ENCODE measurements around the gene RAB25. TPM values are rescaled to one million over a fixed set of nuclear protein-coding genes. Genes with fewer than 3 reads are reported as not detected.

RAB25 gene
- total and polyA plus RNA-seq, 5 experiments from 2014 or later, result 0.81 to 2.0 (median 1.1) TPM

GRCh38 chr1:156098784-156099183, 37.8 kb downstream of the RAB25 start:
- POLR2A ChIA-PET, result interaction anchor here (0.5 to 1.5 kb wide), 3 partner anchors 15 to 141 kb away, joined by 3 to 5 read pairs (median 4); no protein-coding TSS in a partner anchor
- H3K36me3 Mint-ChIP-seq, result peaks cover 0 to 1% (median 0%) of the 10 kb centered on the region in 3 donors
- H3K4me3 Mint-ChIP-seq, result no peak overlapping the region
- peaks cover 0 to 3% (median 0%) of the 10 kb centered on the region in 9 donors for H3K9me3 Mint-ChIP-seq
- ATAC-seq, result no peak
- peak overlapping the region in 9 of 10 donors; percentile 3 to 99 (median 98) for H3K27ac Mint-ChIP-seq
- H3K27me3 Mint-ChIP-seq, result peaks cover 0 to 9% (median 5%) of the 10 kb centered on the region in 5 donors
- peaks cover 27 to 60% (median 40%) of the 10 kb centered on the region in 4 donors for H3K4me1 Mint-ChIP-seq
- no peak for DNase-seq

DNA sequence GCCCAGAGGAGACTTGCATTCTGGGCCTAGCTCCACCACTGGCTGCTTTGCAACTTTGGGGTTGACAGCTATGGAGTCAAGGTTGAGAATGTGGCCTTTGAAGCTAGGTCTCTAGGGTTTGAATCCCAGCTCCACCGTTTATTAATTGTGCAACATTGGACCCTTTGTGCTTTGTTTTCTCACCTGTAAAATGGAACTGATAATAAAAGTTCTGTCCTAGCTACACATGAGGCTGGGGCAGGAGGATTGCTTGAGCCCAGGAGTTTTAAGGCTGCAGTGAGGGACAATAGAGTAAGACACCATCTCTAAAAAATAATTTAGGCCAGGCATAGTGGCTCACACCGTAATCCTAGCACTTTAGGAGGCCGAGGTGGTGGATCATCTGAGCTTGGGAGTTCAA, 38.3 kb downstream of the RAB25 start:
- H3K36me3 Mint-ChIP-seq, result peaks cover 0 to 1% (median 0%) of the 10 kb centered on the region in 3 donors
- peaks cover 0 to 3% (median 0%) of the 10 kb centered on the region in 9 donors for H3K9me3 Mint-ChIP-seq
- peaks cover 29 to 65% (median 43%) of the 10 kb centered on the region in 4 donors for H3K4me1 Mint-ChIP-seq
- H3K27ac Mint-ChIP-seq, result peak overlapping the region in 6 of 10 donors; percentile 25 to 98 (median 86)
- ATAC-seq (no peak), DNase-seq (no peak)
- H3K4me3 Mint-ChIP-seq, result no peak overlapping the region
- H3K27me3 Mint-ChIP-seq, result peaks cover 0 to 8% (median 4%) of the 10 kb centered on the region in 5 donors
- POLR2A ChIA-PET, result interaction anchor here (0.5 to 0.8 kb wide), 2 partner anchors 26 to 141 kb away, joined by 3 to 5 read pairs; no protein-coding TSS in a partner anchor

GRCh38 chr1:156100205-156100995, 39.4 kb downstream of the RAB25 start:
- peaks cover 0 to 8% (median 4%) of the 10 kb centered on the region in 5 donors for H3K27me3 Mint-ChIP-seq
- DNase-seq, result no peak
- no peak for ATAC-seq
- peak overlapping the region in 8 of 10 donors; percentile 41 to 98 (median 82) for H3K27ac Mint-ChIP-seq
- POLR2A ChIA-PET, result no interaction called here
- H3K9me3 Mint-ChIP-seq, result peaks cover 0 to 3% (median 0%) of the 10 kb centered on the region in 9 donors
- H3K4me1 Mint-ChIP-seq, result peaks cover 33 to 71% (median 51%) of the 10 kb centered on the region in 4 donors
- peaks cover 0 to 1% (median 0%) of the 10 kb centered on the region in 3 donors for H3K36me3 Mint-ChIP-seq
- no peak overlapping the region for H3K4me3 Mint-ChIP-seq

- peaks cover 0 to 2% (median 0%) of the 10 kb centered on the region in 9 donors for H3K9me3 Mint-ChIP-seq
- peaks cover 0 to 6% (median 4%) of the 10 kb centered on the region in 5 donors for H3K27me3 Mint-ChIP-seq
- DNase-seq (no peak), ATAC-seq (no peak)
- POLR2A ChIA-PET, result interaction anchor here (1.1 kb wide), 1 partner anchor 27 kb away, joined by 4 read pairs; no protein-coding TSS in a partner anchor
- H3K4me1 Mint-ChIP-seq, result peaks cover 27 to 70% (median 51%) of the 10 kb centered on the region in 4 donors
- no peak overlapping the region for H3K4me3 Mint-ChIP-seq
- H3K36me3 Mint-ChIP-seq, result peaks cover 0 to 1% (median 0%) of the 10 kb centered on the region in 3 donors
- H3K27ac Mint-ChIP-seq, result peak overlapping the region in 8 of 10 donors; percentile 29 to 100 (median 82)
Measured at GRCh38 chr1:156101880-156102279, 40.9 kb downstream of the RAB25 start.

DNA sequence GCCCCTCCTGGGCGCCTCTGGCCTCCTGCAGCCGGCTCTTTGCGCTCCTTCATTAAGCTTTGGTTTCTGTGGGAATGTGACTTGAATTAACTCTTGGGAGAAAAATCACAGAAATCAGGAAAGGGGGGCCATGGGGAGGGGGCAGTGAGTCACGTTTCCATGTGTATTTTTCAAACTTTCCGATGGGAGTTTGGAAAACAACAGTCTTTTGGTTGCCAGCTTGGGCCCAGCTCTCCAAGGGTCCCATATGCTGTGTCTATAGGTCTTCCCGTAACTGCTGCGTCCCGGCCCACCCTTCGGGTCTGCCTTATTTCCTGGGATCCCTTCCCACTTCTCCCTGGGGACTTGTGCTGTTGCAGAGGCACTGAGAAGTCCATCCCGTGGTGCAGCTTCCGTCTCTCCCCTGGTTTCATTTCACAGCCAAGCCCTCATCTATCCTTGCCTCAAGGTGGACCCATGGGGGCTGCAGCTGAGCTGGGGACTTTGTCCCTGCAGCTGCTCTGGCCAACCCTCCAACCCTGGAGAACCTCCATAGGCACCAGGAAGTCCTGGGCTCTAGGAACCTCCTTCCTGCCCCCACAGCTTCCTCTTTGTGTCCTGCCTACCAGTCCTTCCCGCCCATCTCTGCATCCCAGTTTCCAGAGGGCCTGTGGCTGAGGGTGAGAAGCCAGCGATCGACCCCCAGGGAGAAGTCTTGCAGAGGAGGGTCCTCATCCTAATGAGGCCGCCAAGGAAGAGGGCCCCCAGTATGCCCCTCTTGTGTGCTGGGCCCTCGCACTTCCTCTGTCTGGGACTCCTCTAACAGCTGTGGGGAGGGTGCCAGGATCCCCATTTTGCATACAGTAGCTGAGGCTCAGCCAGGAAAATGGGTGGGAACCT, 41.9 kb downstream of the RAB25 start:
- ATAC-seq (no peak), DNase-seq (no peak)
- H3K36me3 Mint-ChIP-seq, result no peaks in the 10 kb centered on the region
- peaks cover 22 to 66% (median 45%) of the 10 kb centered on the region in 4 donors for H3K4me1 Mint-ChIP-seq
- H3K9me3 Mint-ChIP-seq, result no peaks in the 10 kb centered on the region
- H3K27me3 Mint-ChIP-seq, result peaks cover 0 to 6% (median 4%) of the 10 kb centered on the region in 5 donors
- H3K27ac Mint-ChIP-seq, result peak overlapping the region; percentile 37 to 100 (median 89)
- no peak overlapping the region for H3K4me3 Mint-ChIP-seq
- POLR2A ChIA-PET, result interaction anchor here (0.7 to 1.2 kb wide), 3 partner anchors 20 to 26 kb away, joined by 3 to 4 read pairs (median 4); partner anchors contain the start of gene MEX3A

- no peaks in the 10 kb centered on the region for H3K36me3 Mint-ChIP-seq
- no peak for ATAC-seq
Measured at GRCh38 chr1:156103521-156103947, 42.6 kb downstream of the RAB25 start.

DNA sequence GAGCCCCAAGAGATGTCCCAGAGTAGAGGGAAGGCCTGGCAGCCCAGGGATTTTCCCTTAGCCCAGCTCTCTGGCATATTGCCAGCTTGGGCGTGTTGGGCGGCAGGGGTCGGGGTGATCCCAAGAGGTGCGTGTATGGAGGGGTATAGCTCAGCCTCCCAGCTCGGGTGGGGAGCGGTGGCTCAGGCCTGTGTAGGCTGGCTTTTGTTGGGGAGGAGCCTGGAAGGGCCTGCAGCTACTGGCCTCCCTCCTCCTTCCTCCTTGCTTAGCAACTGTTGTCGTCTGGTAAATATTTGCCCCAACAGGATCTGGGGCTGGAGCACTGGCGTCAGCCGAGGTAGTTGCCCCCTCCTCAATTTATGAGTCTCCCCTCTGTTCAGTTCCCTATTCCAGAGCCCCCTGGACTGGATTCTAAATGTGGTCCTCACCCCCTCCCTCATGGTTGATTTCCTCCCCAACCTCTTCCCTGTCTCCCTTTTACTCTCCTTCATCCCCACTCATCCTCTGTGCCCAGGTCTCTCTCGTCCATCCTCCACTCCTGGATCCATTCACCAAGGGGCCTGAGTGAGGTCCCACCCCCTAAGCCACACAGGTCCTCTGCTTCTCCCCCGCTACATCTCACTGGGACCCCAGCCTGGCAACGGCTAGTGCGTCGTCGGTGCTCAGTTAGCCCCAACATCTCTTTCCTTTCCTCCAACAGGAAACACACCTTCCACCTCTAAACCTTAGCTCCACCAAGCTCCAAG, 43.3 kb downstream of the RAB25 start:
- H3K4me1 Mint-ChIP-seq, result peaks cover 20 to 66% (median 41%) of the 10 kb centered on the region in 4 donors
- H3K4me3 Mint-ChIP-seq, result peak overlapping the region in 5 of 10 donors; percentile 47 to 85 (median 69)
- ATAC-seq, result peak; percentile 23 to 26
- H3K9me3 Mint-ChIP-seq, result no peaks in the 10 kb centered on the region
- peak in 7 of 10 donors; percentile 28 to 72 (median 44) for DNase-seq
- H3K36me3 Mint-ChIP-seq, result no peaks in the 10 kb centered on the region
- H3K27ac Mint-ChIP-seq, result peak overlapping the region; percentile 86 to 100 (median 96)
- POLR2A ChIA-PET, result interaction anchor here (0.5 to 0.6 kb wide), 2 partner anchors 23 to 42 kb away, joined by 3 to 4 read pairs; no protein-coding TSS in a partner anchor
- peaks cover 0 to 6% (median 4%) of the 10 kb centered on the region in 5 donors for H3K27me3 Mint-ChIP-seq

More at GRCh38 chr1:156103521-156103947, 42.6 kb downstream of the RAB25 start:
- no peak for DNase-seq
- peaks cover 0 to 6% (median 4%) of the 10 kb centered on the region in 5 donors for H3K27me3 Mint-ChIP-seq
- no peaks in the 10 kb centered on the region for H3K9me3 Mint-ChIP-seq
- POLR2A ChIA-PET, result interaction anchor here (1.2 kb wide), 1 partner anchor 21 kb away, joined by 4 read pairs; the partner anchor contains the start of gene MEX3A
- H3K4me1 Mint-ChIP-seq, result peaks cover 21 to 63% (median 41%) of the 10 kb centered on the region in 4 donors
- peak overlapping the region in 8 of 10 donors; percentile 85 to 100 (median 96) for H3K27ac Mint-ChIP-seq
- peak overlapping the region in 3 of 10 donors; percentile 4 to 76 (median 38) for H3K4me3 Mint-ChIP-seq

- Mint-ChIP-seq H3K27me3 (peaks cover 0 to 6% (median 4%) of the 10 kb centered on the region in 5 donors), H3K36me3 (no peaks in the 10 kb centered on the region), H3K27ac (peak overlapping the region; percentile 86 to 100 (median 98)), H3K4me3 (peak overlapping the region; percentile 76 to 88 (median 82)), H3K9me3 (no peaks in the 10 kb centered on the region), H3K4me1 (peaks cover 20 to 67% (median 39%) of the 10 kb centered on the region in 4 donors)
- ATAC-seq (no peak), DNase-seq (no peak)
- POLR2A ChIA-PET, result interaction anchor here (0.6 to 1.4 kb wide), 2 partner anchors 22 to 23 kb away, joined by 3 to 5 read pairs; no protein-coding TSS in a partner anchor
Measured at GRCh38 chr1:156104861-156105832, 44.2 kb downstream of the RAB25 start.

DNA sequence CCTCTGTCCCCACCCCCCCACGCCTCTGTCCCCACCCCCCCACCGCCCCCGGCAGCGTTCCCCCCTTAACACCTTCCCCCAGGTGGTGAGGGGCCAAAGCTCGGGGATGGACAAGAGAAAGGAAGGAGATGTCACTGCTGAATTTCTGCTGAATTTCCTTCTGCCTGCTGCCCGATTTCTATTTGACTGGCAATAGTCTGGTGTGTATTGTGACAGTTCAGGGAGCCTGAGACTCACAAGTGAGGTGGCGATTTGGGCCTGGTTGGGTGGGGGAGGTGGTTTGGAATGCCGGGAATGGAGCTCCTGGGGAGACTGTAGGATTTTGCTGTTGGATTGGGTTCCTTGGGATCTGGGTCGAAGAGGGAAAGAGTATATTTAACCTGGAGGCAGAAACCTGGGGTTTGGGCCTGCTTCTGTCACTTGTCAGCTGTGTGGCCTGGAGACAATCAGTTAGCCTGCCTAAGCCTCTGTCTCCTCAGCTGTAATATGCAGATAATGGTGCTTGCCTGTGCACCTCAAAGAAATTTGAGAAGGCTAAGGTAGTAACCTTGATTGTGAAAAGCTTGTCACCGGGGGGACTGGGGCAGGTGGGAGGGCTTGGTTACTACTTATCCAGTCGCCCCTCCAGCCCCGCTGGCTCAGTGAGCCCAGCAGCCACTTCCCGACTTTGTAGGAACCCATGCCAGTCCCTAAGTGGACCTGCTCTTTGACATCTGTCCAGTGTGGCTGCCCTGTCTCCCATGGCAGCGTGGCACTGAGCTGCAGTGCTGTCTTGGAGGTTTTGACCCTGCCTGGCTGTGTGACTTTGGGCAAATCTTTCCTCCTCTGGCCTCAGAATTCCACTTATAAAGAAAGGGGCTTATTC, 45.9 kb downstream of the RAB25 start:
- no peaks in the 10 kb centered on the region for H3K36me3 Mint-ChIP-seq
- DNase-seq, result no peak
- H3K4me3 Mint-ChIP-seq, result peak overlapping the region; percentile 29 to 88 (median 80)
- no peaks in the 10 kb centered on the region for H3K9me3 Mint-ChIP-seq
- peaks cover 18 to 60% (median 32%) of the 10 kb centered on the region in 4 donors for H3K4me1 Mint-ChIP-seq
- ATAC-seq, result peak; percentile 8 to 31
- POLR2A ChIA-PET, result interaction anchor here (1.4 to 2.4 kb wide), 4 partner anchors 9 to 21 kb away, joined by 5 to 8 read pairs (median 6); no protein-coding TSS in a partner anchor
- peak overlapping the region; percentile 86 to 100 (median 98) for H3K27ac Mint-ChIP-seq
- H3K27me3 Mint-ChIP-seq, result peaks cover 0 to 7% (median 3%) of the 10 kb centered on the region in 5 donors

Data from naive thymus-derived CD8-positive, alpha-beta T cell (primary cell).